Stimulated activated CD8-positive, alpha-beta memory T cell treated with anti-CD3 and anti-CD28 coated beads, Interleukin-15, amount 100 ng/mL, for 1 hour (primary cell): ENCODE results near the gene GFPT2.
A peak's percentile ranks its signal among the peaks of the same experiment; 100 is the strongest.

Experiments used
- DNase-seq: peaks from one replicate; pipeline ENCODE4 v3.0.0-alpha.2; 2020; ENCODE audit warnings: low read depth

GFPT2 gene

DNA sequence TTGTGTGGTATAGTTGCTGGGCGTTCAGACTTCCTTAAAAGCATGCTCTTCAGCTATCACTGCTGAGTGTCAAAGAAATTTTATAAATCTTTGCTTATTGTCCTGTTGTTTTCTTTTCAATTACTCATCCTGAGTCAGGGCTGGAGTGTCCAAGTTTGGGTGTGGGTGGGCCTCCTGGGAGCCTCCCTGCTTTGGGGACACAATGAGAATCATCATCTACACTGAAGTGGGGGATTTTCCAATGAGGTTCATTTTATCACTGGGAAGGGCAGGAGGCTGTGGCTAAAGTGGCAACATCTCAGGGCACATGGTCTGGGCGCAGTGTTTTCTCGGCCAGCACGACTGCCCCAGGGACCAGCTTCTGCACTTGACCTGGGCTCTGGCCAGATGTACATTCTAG is 19.5 kb downstream of the GFPT2 start:
- DNase-seq = no peak

DNA sequence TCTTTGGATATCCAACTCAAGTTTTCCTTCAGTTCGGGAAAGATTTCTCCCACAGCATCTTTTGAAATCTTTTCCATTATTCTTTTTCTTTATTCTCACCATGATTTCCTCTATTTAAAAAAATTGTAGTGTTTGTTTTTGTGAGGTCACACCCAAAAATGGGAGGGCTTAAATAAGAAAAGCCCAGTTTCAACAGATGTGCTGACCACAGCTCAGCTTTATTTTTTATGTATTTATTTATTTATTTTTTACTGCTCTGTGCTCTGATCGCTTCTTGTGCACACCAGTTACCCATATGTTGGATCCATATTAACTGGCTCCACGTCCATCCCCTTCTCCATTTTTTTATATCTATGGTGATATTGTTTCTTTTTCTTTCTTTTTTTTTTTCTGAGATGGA is 20.3 kb downstream of the GFPT2 start:
- no peak for DNase-seq

DNA sequence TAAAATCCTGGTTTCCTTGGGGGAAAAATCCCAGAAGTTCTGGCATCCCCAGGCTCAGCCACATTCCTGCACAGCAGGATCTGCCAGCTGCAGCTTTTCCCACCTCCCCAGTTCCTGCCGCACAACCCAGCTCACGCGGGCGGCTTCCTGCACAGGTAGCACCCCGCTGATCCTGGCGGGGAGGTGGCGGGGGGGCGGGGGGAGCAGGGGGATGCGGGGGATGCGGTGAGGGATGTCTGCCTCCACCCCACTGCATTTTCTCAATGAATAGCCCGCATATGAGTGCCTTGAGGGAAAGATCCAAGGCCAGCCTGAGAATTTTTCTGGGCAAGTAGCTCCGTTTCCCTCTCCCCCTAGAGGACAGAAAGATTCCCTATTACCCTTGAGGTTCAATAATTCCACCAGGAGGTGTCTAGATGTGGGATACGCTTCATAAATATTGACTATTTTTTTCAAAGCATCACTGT is 21.1 kb downstream of the GFPT2 start:
- DNase-seq = no peak

DNA sequence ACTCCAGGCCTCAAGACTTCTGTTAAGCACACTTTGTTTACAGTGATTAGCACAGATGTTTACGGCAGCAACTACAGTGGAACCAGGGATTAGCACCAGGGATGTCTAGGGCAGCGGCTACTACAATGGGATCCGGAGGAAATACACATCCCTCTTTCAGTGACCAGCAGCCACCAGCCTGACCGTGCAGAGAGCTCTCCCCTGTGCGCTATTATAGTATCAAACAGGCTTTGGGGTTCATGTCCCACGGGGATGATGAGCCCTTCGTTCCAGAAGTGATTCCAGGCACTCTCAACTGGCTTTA is 21.5 kb downstream of the GFPT2 start:
- no peak for DNase-seq

DNA sequence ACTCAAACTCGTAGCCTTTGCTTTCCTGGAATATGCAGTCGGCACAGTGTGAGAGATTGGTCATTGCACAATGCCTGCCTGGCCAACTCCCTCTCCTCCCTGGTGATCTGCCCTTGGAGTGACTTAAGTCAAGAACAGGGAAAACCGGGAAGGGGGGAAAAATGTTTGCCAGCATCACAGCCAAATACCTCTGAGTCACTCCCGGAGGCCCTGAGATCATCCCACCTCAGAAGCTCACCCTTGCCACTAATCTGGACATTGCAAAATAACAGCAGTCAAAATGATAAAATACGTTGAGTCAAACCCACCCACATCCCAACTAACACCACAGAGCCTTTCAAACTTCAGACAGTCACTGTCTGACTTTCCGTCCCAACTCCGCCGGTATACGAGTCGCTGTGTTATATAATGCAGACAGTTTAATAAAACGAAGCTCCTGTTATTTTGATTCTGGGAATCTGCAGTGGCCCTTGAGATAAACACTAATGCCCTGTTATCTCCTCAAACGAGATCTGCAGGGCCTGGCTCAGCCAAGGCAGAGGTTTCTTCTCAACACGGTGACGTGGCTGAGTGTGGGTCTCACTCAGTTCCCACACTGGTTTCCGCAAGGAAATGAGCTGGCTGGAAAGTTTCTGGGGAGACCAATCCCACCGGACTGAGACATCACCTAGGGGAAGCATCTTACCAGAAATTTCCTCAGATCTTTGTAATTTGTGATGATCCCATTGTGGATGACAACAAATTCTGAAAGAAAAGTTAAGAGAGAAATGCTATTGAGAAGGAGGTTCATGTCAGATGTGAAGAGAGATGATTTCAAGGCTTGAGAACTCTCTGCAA is 22.1 kb downstream of the GFPT2 start:
- DNase-seq = no peak

DNA sequence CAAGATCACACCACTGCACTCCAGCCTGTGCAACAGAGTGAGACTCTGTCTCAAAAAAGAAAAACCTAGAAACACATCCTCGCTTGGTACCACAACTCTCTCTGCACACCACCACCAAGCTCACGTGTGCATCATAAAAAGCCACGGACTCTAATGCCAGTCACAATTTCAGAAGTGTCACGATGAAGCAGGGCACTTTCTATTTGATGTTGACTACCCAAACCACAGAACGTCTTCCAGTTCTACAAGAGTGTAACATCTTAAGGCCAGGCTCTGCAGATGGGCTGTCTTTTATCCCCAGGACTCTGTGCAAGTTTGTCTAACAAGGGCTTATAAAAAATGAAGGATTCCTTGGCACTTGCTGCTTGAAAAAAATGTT is 22.9 kb downstream of the GFPT2 start:
- no peak for DNase-seq

DNA sequence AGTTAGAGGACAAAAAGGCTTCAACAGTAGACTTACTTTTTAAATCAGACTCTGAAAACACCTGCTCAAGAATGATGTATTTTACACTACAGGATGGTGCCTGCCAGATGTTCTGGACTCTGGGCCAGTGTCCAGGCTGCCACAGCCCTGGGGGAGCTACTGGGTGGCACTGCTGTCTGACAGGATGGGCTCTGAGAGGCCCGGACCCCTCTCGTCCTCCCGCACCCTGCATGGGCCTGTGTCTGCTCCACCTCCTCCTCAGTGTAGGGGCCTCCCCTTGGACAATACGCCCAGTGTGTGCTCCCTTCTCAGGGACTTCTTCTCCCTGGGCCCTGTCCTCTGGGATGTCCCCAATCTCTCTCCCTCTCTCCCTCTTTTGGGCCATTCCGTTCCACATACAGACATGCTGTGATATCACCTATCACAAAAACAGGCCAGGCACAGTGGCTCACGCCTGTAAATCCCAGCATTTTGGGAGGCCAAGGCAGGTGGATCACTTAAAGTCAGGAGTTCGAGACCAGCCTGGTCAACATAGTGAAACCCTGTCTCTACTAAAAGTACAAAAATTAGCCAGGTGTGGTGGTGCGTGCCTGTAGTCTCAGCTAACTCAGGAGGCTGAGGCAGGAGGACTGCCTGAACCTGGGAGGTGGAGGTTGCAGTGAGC is 23.4 kb downstream of the GFPT2 start:
- no peak for DNase-seq

DNA sequence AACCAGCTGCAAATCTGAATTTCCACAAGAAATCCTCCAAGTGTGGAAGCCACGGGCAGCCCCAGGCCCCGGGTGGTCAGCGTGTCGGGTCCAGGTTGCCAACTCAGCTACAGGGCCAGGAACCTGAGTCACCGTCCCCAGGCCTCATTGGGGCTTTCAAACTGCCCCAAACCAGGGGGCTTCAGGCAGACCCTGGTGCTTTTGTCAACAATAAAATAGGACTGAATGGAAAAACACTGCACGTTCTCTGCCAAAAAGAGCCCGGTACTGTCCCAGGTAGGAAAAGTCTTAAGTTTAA is 24.0 kb downstream of the GFPT2 start:
- DNase-seq = no peak

DNA sequence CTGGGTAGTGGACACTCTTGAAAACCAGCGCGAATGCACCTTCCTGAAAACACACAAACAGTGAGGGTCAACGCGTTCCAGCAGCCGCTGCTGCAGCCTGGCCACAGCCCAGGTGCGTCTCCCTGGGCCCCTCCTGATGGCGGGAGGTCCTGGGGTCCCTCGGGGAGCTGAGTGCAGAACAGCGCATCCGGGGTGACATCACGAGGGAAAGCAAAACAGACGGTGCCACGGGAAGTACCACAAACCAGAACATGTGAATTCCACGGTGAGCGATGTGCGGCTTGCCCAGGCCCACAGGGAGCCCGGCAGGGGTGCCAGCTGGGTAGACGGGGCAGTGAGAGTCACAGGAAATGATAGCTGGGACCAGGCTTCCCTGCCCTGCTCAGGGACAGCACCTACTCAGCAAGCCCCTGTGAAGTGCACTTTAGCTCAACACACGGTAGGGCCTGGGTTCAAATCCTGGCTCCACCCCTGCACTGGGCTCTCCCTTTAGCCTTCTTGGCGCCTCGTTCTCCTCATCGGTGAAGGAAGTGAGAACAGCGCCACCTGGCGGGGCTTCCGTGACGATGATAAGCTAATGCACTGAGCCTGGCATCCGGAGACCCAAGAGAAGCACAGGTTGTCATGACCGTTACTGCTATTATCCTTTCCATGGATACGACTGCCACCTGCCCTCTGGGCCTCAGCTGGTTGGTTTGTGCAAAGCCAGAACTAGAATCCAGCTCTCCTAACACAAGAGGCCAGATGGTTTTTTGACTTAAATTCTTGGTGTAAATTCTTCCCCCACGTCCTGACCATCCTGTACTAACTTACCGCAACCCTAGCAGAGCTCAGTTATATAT is 24.6 kb downstream of the GFPT2 start:
- peak; percentile 80 for DNase-seq

DNA sequence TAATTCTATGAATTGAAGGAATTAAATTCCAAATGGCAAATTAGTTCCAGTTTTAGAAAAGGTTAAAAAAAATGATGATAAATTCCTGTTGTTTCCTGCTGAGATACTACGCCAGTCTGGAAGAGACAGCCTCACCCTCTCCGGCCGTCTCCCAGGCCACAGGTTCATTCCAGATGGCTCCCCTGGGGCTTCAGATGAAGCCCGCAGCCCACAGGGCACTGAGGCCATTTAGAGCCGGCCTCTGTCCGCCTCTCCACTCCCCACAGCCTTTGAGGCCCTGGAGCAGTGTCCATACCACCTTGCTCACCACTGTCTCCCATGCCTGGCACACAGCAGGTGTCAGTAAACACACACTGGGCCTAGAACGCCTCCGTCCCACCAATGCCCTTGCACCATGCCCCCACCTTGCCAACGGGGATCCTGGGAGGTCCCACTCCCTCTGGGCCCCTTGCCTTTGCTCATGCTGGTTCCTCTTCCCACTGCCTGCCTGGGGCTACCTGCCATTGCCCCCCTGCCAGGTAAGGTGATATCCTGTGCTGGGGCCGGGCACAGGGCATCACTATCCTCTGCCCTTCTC is 26.1 kb downstream of the GFPT2 start:
- DNase-seq = no peak

DNA sequence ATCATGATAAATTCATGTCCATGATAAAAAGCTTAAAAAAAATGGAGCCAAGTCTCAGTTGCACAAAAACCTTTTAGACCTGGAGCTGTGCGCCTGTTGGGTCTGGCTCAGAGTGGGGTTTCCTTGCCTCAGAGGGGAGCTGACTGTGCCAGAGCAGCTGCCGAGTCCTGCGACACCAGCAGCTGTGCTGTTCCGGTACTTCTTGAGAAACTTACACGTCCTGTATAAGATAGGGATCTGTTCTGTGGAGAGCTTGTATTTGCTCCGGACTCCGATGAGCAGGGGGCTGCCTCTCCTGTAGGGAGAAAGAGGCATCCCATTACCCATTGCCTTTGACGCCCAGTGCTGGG is 28.6 kb downstream of the GFPT2 start:
- DNase-seq = no peak

DNA sequence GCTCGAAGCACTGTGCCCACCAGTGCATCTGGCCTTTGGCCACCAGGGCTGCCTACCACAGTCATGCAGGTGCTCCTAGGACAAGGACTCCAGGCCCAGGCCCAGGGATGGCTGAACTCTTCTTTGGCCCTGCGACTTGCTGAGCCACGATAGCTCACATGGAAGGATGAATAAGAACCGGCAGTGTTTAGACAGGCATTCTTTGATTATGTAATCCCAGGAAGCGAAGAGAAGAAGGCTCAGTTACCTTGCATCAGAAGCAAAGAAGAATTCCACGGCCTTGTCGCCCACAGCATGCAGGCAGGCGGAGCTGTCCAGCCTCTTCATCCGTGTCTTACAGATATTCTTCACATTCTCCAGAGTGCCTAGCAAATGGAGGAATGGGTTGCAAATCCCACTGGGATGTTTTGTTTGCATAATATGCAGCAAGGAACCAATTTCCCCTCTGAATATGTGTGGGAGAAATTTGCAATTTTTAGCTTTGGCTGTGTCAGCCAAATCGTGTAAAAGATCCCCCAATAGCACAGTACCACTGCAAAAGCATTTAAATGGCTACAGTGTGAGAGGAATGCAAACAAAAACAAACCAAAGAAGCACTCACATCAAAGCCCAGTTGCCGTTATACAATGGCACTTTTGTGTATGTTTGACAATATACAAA is 29.1 kb downstream of the GFPT2 start:
- no peak for DNase-seq

DNA sequence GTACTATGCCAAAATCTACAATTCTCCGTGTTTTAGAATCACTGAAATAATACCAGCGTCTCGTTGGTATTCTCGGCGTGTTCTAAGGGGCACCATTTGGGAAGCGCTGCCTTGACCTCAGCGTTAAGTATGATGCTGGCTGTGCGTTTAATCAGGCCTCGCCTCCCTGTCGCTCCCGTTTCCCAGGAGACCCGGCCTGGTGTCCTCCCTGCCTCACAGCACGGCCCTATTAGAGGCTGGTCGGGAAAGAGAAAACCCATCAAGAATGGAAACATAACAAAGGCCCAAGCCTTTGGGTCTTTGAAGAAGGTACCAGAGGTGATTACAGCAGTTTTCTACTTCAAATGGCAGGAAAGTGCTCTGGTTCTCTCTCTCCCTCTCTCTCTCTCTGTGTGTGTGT is 30.0 kb downstream of the GFPT2 start:
- no peak for DNase-seq

DNA sequence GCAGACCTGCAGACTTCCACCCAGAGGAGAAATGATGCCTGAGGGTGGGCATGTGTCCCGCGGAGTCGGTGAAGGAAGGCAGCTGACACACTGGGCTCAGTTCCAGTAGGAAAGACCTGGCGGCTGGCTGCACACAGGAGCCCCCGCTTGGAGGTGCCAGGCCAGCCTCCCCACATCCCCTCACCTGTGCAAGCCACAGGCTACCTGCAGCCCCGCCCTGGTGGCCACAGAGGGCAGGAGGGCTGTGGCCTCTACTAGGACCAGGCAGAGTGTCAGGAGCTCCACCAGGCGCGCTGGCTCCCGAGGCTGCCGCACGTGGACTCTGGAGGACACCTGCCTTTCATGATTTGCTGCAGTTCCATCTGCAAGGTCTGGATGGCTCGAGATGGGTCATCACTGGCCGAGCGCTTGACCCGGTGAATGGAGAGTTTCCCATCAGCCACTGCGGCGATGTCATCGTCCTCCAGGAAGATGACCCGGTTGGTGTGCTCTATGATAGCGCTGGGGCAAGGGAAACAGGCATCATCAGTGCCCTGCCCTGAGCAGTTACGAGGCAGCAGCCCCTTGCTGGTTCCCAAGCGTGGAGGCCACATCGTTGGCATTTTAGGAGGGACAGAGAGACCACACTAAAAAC is 34.6 kb downstream of the GFPT2 start:
- no peak for DNase-seq

DNA sequence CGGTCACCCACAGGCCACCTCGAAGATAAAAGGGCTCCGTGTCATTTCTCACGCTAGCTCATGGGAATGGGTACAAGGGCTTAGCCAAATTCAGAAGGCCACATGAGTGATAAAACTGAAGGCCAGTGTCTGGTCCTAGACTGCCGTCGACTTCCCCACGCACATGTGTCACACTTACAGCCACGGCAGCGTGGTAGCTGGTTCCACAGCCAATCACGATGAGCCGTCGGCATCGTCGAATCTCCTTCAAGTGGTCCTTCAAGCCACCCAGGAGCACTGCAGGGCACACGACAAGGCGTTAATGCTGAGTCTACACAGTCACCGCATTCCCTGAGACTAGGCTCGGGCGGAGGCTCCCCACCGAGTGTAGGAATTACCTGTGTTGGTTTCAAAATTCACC is 36.5 kb downstream of the GFPT2 start:
- no peak for DNase-seq

DNA sequence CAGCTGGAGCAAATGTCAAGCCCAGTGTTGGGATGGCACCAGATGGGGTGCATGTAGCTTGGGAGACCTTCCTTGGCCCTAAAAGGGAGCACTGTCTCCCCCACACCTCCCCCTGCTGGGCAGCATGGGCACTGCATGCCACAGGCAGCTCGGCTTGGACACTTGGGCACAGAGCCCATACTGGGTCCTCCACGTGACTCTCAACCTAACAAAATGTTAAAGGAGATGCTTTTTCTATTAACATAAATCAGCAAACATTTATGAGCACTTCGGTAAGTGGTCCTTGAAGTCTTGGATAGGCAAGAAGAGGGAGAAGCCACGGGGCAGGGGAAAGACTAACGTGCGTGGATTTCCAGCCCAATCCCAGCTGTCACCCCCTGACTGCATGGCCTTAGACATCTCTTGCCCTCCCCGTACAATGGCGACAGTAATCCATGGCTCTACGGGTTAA is 37.3 kb downstream of the GFPT2 start:
- DNase-seq = peak; percentile 68

DNA sequence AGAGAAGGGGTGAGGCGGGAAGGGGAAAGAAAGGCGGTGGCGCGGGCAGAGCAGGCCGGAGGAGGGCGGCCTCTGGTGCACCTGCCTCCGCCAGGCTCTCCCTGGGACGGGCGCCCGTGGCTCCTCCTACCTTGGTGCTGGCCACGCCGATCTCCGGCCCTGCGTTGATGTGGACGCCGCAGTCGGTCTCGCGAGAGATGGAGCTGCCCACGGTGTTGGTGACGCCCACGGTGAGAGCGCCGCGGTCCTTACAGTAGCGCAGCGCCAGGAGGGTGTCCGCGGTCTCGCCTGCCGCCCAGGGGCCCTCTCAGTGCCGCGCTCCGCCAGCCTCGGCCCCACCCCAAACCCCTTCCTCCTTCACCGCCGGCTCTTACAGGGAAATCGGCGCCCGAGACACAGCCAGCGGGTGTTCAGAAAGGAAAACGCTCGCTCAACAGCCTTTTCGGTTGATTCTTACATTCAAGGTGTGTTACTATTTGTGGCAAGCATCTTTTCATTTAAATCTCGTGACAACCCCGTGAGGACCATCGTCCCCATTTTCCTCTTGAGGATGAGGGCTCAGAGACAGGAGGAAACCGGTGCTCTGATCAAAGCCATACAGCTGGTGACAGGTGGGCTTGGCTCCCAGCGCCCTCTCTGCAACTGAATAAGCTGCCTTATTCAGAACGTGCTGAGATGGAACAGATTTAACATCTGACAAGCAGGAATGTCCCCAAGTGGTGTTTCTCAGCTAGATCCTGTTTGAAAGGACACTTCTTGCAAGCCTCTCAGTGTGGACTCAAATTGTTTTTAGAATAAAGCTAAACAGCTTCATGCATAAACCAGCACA is 39.2 kb downstream of the GFPT2 start:
- no peak for DNase-seq

DNA sequence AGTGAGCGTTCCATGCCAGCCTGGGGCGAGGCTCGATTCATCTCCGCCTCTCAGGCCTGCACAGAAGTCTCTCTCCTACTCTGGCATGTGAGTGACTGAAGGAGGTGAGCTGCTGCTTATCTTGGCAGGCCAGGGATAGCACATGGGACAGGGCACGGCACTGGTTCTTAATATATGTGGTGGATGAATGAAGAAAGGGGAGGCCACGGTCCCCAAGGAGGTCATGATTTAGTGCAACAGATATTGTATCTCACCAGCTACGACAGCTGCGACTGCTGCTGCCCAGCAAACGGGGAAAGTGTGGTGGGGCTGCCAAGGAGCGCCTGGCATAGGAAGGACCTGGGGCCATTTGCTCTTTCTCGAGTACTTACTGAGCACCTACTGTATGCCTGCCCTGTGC is 41.9 kb downstream of the GFPT2 start:
- DNase-seq = no peak

DNA sequence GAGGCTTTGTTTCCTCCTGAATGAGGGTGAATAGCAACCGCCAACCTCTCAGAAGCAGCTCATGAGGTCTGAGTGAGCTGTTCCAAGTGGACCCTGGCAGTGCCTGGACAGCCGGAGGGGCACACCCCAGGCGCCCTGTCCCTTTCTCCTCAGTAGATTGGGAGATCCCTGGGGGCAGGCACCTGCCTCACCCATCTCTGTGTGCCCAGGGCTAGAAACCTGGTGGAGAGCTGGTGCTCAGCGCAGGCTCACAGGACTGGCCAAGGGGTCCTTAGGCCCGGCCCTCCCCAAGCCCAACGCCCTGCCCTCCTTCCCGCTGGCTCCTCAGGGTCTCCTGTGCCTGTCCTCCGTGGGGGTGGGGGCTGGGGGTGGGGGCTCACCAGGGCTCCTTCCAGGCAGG is 46.3 kb downstream of the GFPT2 start:
- no peak for DNase-seq

DNA sequence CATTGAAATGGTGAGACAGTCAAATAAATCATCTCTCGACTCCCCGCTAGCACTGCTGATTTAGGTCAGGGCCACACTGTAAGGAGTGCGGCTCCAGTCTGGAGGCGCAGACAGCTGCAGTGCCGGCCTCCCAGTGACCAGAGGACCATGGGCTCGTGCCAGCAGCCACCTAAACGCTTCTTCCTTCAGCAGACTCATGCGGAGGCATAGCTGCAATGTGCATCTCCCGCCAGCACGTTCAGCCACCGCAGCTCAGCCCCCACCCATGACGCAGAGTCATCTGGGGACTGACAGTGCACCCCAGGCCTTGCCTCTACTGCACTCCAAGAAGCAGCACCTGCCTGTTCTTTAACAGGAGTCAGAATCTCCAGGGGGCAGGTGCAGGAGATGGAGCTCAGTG is 47.7 kb downstream of the GFPT2 start:
- no peak for DNase-seq
